RPMI7951 (cell line): ENCODE measurements around the gene TSPAN15. TPM values are rescaled to one million over a fixed set of nuclear protein-coding genes. Genes with fewer than 3 reads are reported as not detected.

Experiments
- DNase-seq: peaks from one replicate; pipeline ENCODE4 v3.0.0-alpha.2; 2012; ENCODE audit warnings: low read depth
- total RNA-seq: library from RNA; depleted of rRNA; stranded (reverse); fragments of >200 nt; shearing (Covaris generic); gene quantifications from 2 replicates; pipeline ENCODE4 v1.2.3, GENCODE V29; 2014

TSPAN15 gene
- total RNA-seq, 1 experiment from 2014 or later = 23.1 TPM

- DNase-seq = no peak
Measured at GRCh38 chr10:69417542-69417941, 33.7 kb upstream of the TSPAN15 start.

GRCh38 chr10:69418052-69418752 lies 33.1 kb upstream of the TSPAN15 start:
- no peak for DNase-seq

- no peak for DNase-seq
Measured at GRCh38 chr10:69419096-69419743, 32.0 kb upstream of the TSPAN15 start.

- DNase-seq = no peak
Measured at GRCh38 chr10:69419744-69420126, 31.5 kb upstream of the TSPAN15 start.

GRCh38 chr10:69421611-69422308 lies 29.5 kb upstream of the TSPAN15 start:
- no peak for DNase-seq

GRCh38 chr10:69422676-69423075 lies 28.6 kb upstream of the TSPAN15 start:
- DNase-seq = no peak

- no peak for DNase-seq
Measured at GRCh38 chr10:69425041-69425440, 26.2 kb upstream of the TSPAN15 start.

- no peak for DNase-seq
Measured at GRCh38 chr10:69425511-69426298, 25.6 kb upstream of the TSPAN15 start.

GRCh38 chr10:69426376-69426727 lies 24.9 kb upstream of the TSPAN15 start:
- DNase-seq = no peak

GRCh38 chr10:69428165-69428564 lies 23.1 kb upstream of the TSPAN15 start:
- no peak for DNase-seq

GRCh38 chr10:69434169-69434568 lies 17.1 kb upstream of the TSPAN15 start:
- no peak for DNase-seq

- DNase-seq = no peak
Measured at GRCh38 chr10:69434926-69435325, 16.3 kb upstream of the TSPAN15 start.

GRCh38 chr10:69435966-69436520 lies 15.2 kb upstream of the TSPAN15 start:
- no peak for DNase-seq

GRCh38 chr10:69437321-69438259 lies 13.7 kb upstream of the TSPAN15 start:
- DNase-seq = no peak

GRCh38 chr10:69438536-69439349 lies 12.5 kb upstream of the TSPAN15 start:
- DNase-seq = peak; percentile 80

- DNase-seq = peak; percentile 87
Measured at GRCh38 chr10:69439350-69439739, 11.9 kb upstream of the TSPAN15 start.

GRCh38 chr10:69439813-69440506 lies 11.3 kb upstream of the TSPAN15 start:
- peak; percentile 76 for DNase-seq

- no peak for DNase-seq
Measured at GRCh38 chr10:69443354-69443753, 7.9 kb upstream of the TSPAN15 start.

GRCh38 chr10:69445041-69445440 lies 6.2 kb upstream of the TSPAN15 start:
- DNase-seq = no peak
